GM21576 (cell line): ENCODE measurements around the gene ARMC6.
"Not testable (repeated sequence)": the region's sequence is repeated elsewhere in the genome, so short reads cannot be mapped to it uniquely, and the experiment has no call there.

Experiments used
- ATAC-seq: cut with Tn5 transposase; IDR thresholded peaks from one replicate; pipeline ENCODE4 v1.9.1; 2021; ENCODE audit warnings: mild to moderate bottlenecking, moderate library complexity; ENCODE audit not compliant: unreplicated experiment

ARMC6 gene

GRCh38 chr19:19022380-19022961, 10.9 kb upstream of the ARMC6 start:
- no peak for ATAC-seq

- not testable (repeated sequence) for ATAC-seq
Observed at GRCh38 chr19:19023376-19023775, 10.0 kb upstream of the ARMC6 start.

- ATAC-seq, result no peak
Observed at GRCh38 chr19:19025861-19026260, 7.5 kb upstream of the ARMC6 start.

GRCh38 chr19:19026299-19026971, 7.0 kb upstream of the ARMC6 start:
- ATAC-seq, result no peak

- no peak for ATAC-seq
Observed at GRCh38 chr19:19027228-19027627, 6.2 kb upstream of the ARMC6 start.

- no peak for ATAC-seq
Observed at GRCh38 chr19:19028526-19028925, 4.9 kb upstream of the ARMC6 start.

GRCh38 chr19:19031891-19032290, 1.5 kb upstream of the ARMC6 start:
- ATAC-seq, result no peak

GRCh38 chr19:19032420-19033175, 805 bp upstream of the ARMC6 start:
- ATAC-seq, result peak; percentile 5

- peak; percentile 25 for ATAC-seq
Observed at GRCh38 chr19:19033176-19033425, 302 bp upstream of the ARMC6 start.

GRCh38 chr19:19034204-19034624, 811 bp downstream of the ARMC6 start:
- ATAC-seq, result peak; percentile 51

- ATAC-seq, result no peak
Observed at GRCh38 chr19:19039901-19040300, 6.5 kb downstream of the ARMC6 start.

- ATAC-seq, result no peak
Observed at GRCh38 chr19:19040417-19040816, 7.0 kb downstream of the ARMC6 start.

GRCh38 chr19:19042732-19043280, 9.4 kb downstream of the ARMC6 start:
- no peak for ATAC-seq

- no peak for ATAC-seq
Observed at GRCh38 chr19:19043481-19043880, 10.1 kb downstream of the ARMC6 start.

- no peak for ATAC-seq
Observed at GRCh38 chr19:19043881-19044280, 10.5 kb downstream of the ARMC6 start.

- no peak for ATAC-seq
Observed at GRCh38 chr19:19049406-19049805, 16.0 kb downstream of the ARMC6 start.

GRCh38 chr19:19050104-19050503, 16.7 kb downstream of the ARMC6 start:
- ATAC-seq, result no peak

GRCh38 chr19:19050731-19051130, 17.3 kb downstream of the ARMC6 start:
- ATAC-seq, result no peak

GRCh38 chr19:19051478-19052213, 18.2 kb downstream of the ARMC6 start:
- no peak for ATAC-seq

GRCh38 chr19:19052921-19053320, 19.5 kb downstream of the ARMC6 start:
- no peak for ATAC-seq
